ENCODE measurements around the gene FIBP. TPM values are rescaled to one million over a fixed set of nuclear protein-coding genes. Genes with fewer than 3 reads are reported as not detected.

The FIBP gene
- total RNA-seq, 1 experiment from 2014 or later: 93.1 TPM

DNA sequence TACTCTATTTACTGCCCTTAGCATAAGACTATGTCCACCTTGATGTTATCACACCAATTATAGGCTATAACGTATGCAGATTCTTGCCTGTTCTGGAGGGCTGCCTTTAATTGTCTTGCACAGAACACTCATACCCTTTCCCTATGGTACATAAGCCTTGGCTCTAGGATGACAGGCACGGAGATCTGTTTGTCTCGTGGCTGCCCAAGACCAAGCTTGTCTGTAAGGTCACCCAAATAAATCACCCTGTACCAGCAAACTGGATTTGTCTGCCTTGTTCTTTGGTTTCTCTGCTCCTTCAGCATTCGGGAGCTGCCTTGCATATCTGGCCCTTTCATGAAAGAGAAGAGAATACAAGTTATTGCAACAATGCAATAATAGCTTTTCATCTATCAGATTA, 49.5 kb upstream of the FIBP start:
- Mint-ChIP-seq H3K27me3 (ENCODE audit: low read depth) (peaks cover 7% of the 10 kb centered on the region; the same call in 1 of the 2 replicates), H3K36me3 (no peaks in the 10 kb centered on the region), H3K4me1 (peaks cover 30% of the 10 kb centered on the region), H3K27ac (no peak overlapping the region), H3K9me3 (no peaks in the 10 kb centered on the region), H3K4me3 (no peak overlapping the region)
- CTCF ChIA-PET: interaction anchor here (0.7 to 2.2 kb wide), 7 partner anchors 10 to 300 kb away, joined by 3 to 7 read pairs (median 3); partner anchors contain the start of genes CCDC85B, FIBP and SIPA1
- ATAC-seq (no peak), DNase-seq (ENCODE audit: low spot score) (no peak)
- POLR2A ChIA-PET: no interaction called here
- TF ChIP-seq, protein P1, sequence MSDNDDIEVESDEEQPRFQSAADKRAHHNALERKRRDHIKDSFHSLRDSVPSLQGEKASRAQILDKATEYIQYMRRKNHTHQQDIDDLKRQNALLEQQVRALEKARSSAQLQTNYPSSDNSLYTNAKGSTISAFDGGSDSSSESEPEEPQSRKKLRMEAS (CRISPR knock-in tag; IDR thresholded peaks at IDR 0.05): no peak
- TF ChIP-seq GTF2I (CRISPR knock-in tag; conservative IDR thresholded peaks at IDR 0.05) (no peak), IRF2 (CRISPR knock-in tag; IDR thresholded peaks at IDR 0.05; ENCODE audit: borderline replicate concordance, low read depth) (no peak)
- TF ChIP-seq, protein P2, sequence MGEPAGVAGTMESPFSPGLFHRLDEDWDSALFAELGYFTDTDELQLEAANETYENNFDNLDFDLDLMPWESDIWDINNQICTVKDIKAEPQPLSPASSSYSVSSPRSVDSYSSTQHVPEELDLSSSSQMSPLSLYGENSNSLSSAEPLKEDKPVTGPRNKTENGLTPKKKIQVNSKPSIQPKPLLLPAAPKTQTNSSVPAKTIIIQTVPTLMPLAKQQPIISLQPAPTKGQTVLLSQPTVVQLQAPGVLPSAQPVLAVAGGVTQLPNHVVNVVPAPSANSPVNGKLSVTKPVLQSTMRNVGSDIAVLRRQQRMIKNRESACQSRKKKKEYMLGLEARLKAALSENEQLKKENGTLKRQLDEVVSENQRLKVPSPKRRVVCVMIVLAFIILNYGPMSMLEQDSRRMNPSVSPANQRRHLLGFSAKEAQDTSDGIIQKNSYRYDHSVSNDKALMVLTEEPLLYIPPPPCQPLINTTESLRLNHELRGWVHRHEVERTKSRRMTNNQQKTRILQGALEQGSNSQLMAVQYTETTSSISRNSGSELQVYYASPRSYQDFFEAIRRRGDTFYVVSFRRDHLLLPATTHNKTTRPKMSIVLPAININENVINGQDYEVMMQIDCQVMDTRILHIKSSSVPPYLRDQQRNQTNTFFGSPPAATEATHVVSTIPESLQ (CRISPR knock-in tag; IDR thresholded peaks at IDR 0.05): no peak
- TF ChIP-seq, protein P3, sequence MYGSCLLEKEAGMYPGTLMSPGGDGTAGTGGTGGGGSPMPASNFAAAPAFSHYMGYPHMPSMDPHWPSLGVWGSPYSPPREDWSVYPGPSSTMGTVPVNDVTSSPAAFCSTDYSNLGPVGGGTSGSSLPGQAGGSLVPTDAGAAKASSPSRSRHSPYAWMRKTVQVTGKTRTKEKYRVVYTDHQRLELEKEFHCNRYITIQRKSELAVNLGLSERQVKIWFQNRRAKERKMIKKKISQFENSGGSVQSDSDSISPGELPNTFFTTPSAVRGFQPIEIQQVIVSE (CRISPR knock-in tag; IDR thresholded peaks at IDR 0.05; ENCODE audit: borderline replicate concordance): no peak
- TF ChIP-seq, protein P4, sequence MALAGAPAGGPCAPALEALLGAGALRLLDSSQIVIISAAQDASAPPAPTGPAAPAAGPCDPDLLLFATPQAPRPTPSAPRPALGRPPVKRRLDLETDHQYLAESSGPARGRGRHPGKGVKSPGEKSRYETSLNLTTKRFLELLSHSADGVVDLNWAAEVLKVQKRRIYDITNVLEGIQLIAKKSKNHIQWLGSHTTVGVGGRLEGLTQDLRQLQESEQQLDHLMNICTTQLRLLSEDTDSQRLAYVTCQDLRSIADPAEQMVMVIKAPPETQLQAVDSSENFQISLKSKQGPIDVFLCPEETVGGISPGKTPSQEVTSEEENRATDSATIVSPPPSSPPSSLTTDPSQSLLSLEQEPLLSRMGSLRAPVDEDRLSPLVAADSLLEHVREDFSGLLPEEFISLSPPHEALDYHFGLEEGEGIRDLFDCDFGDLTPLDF (CRISPR knock-in tag; IDR thresholded peaks at IDR 0.05): no peak

DNA sequence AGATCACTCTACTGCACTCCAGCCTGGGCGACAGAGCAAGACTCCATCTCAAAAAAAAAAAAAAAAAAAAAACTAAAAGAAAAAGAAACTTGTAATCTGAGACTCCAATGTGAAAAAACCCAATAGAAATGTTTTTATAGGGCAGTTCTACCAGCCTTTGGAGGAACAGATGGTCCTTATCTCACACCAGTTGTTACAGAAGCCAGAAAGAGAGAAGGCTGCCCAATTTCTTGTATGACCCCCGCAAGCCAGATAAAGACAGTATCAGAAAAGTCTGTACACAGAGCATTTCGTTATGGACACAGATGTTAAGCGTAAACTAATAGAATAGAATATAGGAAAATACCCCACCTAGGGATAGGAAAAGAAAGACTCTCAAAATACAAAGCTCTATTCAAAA, 45.7 kb upstream of the FIBP start:
- ChIA-PET POLR2A (no interaction called here), CTCF (interaction anchor here (0.6 to 1.2 kb wide), 3 partner anchors 13 to 75 kb away, joined by 3 to 4 read pairs (median 3); partner anchors contain the start of gene FIBP)
- Mint-ChIP-seq H3K9me3 (no peaks in the 10 kb centered on the region), H3K4me3 (no peak overlapping the region), H3K27ac (no peak overlapping the region), H3K27me3 (ENCODE audit: low read depth) (no peaks in the 10 kb centered on the region), H3K36me3 (no peaks in the 10 kb centered on the region), H3K4me1 (peaks cover 30% of the 10 kb centered on the region)
- TF ChIP-seq, protein P5, sequence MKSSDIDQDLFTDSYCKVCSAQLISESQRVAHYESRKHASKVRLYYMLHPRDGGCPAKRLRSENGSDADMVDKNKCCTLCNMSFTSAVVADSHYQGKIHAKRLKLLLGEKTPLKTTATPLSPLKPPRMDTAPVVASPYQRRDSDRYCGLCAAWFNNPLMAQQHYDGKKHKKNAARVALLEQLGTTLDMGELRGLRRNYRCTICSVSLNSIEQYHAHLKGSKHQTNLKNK (CRISPR knock-in tag; IDR thresholded peaks at IDR 0.05): no peak
- TF ChIP-seq, protein P6, sequence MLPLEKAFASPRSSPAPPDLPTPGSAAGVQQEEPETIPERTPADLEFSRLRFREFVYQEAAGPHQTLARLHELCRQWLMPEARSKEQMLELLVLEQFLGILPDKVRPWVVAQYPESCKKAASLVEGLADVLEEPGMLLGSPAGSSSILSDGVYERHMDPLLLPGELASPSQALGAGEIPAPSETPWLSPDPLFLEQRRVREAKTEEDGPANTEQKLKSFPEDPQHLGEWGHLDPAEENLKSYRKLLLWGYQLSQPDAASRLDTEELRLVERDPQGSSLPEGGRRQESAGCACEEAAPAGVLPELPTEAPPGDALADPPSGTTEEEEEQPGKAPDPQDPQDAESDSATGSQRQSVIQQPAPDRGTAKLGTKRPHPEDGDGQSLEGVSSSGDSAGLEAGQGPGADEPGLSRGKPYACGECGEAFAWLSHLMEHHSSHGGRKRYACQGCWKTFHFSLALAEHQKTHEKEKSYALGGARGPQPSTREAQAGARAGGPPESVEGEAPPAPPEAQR (CRISPR knock-in tag; IDR thresholded peaks at IDR 0.05): no peak
- no peak for TF ChIP-seq SOX15 (CRISPR knock-in tag; IDR thresholded peaks at IDR 0.05)
- no peak for TF ChIP-seq MXD4 (CRISPR knock-in tag; IDR thresholded peaks at IDR 0.05; ENCODE audit: borderline replicate concordance)
- TF ChIP-seq, protein P7, sequence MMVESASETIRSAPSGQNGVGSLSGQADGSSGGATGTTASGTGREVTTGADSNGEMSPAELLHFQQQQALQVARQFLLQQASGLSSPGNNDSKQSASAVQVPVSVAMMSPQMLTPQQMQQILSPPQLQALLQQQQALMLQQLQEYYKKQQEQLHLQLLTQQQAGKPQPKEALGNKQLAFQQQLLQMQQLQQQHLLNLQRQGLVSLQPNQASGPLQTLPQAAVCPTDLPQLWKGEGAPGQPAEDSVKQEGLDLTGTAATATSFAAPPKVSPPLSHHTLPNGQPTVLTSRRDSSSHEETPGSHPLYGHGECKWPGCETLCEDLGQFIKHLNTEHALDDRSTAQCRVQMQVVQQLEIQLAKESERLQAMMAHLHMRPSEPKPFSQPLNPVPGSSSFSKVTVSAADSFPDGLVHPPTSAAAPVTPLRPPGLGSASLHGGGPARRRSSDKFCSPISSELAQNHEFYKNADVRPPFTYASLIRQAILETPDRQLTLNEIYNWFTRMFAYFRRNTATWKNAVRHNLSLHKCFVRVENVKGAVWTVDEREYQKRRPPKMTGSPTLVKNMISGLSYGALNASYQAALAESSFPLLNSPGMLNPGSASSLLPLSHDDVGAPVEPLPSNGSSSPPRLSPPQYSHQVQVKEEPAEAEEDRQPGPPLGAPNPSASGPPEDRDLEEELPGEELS (CRISPR knock-in tag; IDR thresholded peaks at IDR 0.05): no peak
- no peak for TF ChIP-seq KAT7 (CRISPR knock-in tag; IDR thresholded peaks at IDR 0.05; ENCODE audit: borderline replicate concordance)
- no peak for TF ChIP-seq NFYB (CRISPR knock-in tag; conservative IDR thresholded peaks at IDR 0.05; ENCODE audit: low read depth)
- TF ChIP-seq PRRX2 (CRISPR knock-in tag; IDR thresholded peaks at IDR 0.05): no peak
- TF ChIP-seq, protein P4 (CRISPR knock-in tag; IDR thresholded peaks at IDR 0.05): no peak
- TF ChIP-seq, protein P8, sequence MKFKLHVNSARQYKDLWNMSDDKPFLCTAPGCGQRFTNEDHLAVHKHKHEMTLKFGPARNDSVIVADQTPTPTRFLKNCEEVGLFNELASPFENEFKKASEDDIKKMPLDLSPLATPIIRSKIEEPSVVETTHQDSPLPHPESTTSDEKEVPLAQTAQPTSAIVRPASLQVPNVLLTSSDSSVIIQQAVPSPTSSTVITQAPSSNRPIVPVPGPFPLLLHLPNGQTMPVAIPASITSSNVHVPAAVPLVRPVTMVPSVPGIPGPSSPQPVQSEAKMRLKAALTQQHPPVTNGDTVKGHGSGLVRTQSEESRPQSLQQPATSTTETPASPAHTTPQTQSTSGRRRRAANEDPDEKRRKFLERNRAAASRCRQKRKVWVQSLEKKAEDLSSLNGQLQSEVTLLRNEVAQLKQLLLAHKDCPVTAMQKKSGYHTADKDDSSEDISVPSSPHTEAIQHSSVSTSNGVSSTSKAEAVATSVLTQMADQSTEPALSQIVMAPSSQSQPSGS (CRISPR knock-in tag; IDR thresholded peaks at IDR 0.05; ENCODE audit: borderline replicate concordance, low read depth): no peak
- no peak for TF ChIP-seq ZNF671 (CRISPR knock-in tag; IDR thresholded peaks at IDR 0.05)
- TF ChIP-seq ZNF138 (CRISPR knock-in tag; conservative IDR thresholded peaks at IDR 0.05): no peak
- TF ChIP-seq, protein P9, sequence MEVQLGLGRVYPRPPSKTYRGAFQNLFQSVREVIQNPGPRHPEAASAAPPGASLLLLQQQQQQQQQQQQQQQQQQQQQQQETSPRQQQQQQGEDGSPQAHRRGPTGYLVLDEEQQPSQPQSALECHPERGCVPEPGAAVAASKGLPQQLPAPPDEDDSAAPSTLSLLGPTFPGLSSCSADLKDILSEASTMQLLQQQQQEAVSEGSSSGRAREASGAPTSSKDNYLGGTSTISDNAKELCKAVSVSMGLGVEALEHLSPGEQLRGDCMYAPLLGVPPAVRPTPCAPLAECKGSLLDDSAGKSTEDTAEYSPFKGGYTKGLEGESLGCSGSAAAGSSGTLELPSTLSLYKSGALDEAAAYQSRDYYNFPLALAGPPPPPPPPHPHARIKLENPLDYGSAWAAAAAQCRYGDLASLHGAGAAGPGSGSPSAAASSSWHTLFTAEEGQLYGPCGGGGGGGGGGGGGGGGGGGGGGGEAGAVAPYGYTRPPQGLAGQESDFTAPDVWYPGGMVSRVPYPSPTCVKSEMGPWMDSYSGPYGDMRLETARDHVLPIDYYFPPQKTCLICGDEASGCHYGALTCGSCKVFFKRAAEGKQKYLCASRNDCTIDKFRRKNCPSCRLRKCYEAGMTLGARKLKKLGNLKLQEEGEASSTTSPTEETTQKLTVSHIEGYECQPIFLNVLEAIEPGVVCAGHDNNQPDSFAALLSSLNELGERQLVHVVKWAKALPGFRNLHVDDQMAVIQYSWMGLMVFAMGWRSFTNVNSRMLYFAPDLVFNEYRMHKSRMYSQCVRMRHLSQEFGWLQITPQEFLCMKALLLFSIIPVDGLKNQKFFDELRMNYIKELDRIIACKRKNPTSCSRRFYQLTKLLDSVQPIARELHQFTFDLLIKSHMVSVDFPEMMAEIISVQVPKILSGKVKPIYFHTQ (CRISPR knock-in tag; IDR thresholded peaks at IDR 0.05): no peak
- no peak for ATAC-seq
- no peak for DNase-seq (ENCODE audit: low spot score)
